Epidermal melanocyte (primary cell): ENCODE data around the gene PDS5B.
"Not testable (repeated sequence)": the region's sequence is repeated elsewhere in the genome, so short reads cannot be mapped to it uniquely, and the experiment has no call there.

Experiments used
- DNase-seq: peaks from one replicate; pipeline ENCODE4 v3.0.0; 2011; ENCODE audit warnings: low spot score; ENCODE audit not compliant: insufficient read length

PDS5B gene, protein sequence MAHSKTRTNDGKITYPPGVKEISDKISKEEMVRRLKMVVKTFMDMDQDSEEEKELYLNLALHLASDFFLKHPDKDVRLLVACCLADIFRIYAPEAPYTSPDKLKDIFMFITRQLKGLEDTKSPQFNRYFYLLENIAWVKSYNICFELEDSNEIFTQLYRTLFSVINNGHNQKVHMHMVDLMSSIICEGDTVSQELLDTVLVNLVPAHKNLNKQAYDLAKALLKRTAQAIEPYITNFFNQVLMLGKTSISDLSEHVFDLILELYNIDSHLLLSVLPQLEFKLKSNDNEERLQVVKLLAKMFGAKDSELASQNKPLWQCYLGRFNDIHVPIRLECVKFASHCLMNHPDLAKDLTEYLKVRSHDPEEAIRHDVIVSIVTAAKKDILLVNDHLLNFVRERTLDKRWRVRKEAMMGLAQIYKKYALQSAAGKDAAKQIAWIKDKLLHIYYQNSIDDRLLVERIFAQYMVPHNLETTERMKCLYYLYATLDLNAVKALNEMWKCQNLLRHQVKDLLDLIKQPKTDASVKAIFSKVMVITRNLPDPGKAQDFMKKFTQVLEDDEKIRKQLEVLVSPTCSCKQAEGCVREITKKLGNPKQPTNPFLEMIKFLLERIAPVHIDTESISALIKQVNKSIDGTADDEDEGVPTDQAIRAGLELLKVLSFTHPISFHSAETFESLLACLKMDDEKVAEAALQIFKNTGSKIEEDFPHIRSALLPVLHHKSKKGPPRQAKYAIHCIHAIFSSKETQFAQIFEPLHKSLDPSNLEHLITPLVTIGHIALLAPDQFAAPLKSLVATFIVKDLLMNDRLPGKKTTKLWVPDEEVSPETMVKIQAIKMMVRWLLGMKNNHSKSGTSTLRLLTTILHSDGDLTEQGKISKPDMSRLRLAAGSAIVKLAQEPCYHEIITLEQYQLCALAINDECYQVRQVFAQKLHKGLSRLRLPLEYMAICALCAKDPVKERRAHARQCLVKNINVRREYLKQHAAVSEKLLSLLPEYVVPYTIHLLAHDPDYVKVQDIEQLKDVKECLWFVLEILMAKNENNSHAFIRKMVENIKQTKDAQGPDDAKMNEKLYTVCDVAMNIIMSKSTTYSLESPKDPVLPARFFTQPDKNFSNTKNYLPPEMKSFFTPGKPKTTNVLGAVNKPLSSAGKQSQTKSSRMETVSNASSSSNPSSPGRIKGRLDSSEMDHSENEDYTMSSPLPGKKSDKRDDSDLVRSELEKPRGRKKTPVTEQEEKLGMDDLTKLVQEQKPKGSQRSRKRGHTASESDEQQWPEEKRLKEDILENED (N-terminal part only)

DNA sequence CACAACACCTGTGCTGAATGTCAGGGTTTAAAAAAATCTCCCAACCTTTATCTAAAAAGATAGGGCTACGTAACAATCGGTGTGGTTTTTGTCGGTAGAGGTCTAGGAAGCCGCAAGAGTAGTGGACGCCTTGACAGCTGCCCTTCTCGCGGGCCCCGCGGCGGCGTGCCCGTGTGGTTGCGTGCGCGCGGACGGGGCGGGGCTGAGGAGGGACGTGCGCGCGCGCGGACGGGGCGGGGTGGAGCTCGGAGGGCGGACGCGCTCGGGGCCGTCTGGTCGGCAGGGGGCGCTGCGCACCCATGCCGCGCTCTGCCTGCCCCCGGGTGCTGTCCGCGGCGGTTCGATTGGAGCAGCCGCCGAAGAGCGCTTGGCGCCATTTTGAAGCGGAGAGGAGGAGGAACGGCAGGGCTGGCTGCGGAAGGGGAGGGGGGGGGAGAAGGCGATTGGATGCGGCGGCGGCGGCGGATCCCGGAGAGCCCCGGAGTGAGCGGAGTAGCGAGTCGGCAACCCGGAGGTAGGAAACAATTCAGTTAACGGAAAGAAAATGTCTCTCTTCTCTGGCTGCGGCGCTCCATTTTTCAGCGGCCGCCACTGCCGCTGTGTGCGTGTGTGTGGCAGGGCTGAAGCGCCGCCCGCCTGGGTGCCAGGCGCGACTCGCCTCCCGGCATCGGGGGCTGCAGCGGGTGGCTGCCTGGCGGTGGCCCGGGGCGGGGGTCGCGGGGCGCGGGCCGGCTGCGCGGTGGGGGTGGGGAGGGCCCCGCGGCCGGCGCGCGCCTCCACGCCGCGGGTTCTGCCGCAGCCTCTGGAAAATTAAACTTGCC, at the start of gene PDS5B:
Gene PDS5B, plus strand, starts transcription at position 373 of the 821 bp plus-strand sequence. CDS start 62,321 bp downstream, outside the sequence.
- DNase-seq: peak; percentile 80

DNA sequence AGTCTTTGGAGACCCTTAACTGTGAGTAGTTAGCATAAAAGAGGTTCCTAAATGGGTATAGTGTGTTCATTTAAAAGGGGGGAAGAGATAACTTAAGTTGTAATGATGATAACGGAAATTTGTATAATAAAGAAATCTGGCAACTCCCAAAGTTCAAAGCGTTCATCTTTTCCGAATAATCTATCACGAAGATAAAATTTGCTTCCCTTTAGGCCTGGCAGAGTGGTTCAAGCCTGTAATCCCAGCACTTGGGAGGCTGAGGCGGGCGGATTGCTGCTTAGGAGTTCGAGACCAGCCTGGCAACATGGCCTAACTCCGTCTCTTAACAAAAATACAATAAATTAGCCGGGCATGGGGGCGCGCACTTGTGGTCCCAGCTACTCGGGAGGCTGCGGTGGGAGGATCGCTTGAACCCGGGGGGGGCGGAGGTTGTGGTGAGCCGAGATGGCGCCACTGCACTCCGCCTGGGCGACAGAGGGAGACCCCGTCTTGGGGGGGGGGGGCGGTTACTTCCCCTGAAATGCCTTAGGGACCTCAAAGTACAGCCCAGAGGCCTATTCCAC, 48.6 kb upstream of the PDS5B start:
- DNase-seq: no peak

DNA sequence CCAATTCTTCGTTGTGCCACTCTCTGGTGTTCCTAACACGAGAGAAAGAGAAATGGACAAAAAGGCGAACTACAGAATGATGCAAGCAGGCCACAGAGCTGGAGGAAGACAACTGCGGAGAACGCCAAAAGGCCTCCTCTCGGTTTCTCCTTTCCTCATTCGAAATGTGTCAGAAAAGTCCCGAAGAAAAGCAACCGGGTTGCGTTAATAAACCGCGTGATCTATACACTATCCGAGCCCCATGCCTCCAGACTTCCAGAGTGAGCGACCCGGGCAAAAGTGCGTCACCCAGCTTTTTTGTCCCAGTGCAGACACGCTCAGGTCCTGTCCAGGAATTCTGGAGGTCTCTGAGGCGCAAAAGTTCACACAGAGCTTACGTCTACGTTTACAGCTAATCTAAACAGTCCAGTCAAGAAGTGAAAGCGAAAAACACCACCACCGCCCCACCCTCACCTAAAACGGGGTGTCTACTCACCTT, 48.1 kb upstream of the PDS5B start:
- no peak for DNase-seq

DNA sequence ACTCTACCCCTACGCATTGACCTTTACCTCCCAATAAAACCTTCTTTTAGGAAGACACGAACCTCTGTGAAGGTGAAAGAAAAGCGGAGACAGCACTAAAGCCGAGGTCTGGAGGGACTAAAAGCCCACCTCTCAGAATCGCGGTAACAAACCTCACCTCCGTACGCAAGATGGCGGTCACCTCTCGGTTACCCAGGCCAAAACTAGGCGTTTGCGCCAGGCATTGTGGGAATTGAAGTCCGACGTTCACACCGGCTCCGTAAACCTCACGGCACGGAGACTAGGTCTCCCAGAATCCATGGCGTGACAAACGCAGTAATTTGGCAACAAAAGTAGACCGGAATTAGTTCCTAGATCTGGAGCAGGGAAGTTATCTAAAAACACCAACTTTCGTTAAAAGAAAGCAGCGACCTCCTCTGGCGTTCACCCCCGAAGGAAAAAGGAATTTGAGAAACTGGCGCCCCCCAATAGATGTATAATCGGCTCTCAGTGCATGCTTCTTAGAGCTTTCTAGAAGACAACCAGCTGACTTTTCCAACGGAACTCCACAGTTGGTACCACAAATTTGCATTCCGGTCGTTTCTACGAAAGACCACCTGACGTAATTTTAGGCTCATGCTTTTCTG, 47.5 kb upstream of the PDS5B start, which contains the start of gene N4BP2L2:
Gene N4BP2L2, minus strand, starts transcription at position 175 of the 626 bp plus-strand sequence. CDS start 1,768 bp downstream, outside the sequence.
- peak; percentile 89 for DNase-seq

DNA sequence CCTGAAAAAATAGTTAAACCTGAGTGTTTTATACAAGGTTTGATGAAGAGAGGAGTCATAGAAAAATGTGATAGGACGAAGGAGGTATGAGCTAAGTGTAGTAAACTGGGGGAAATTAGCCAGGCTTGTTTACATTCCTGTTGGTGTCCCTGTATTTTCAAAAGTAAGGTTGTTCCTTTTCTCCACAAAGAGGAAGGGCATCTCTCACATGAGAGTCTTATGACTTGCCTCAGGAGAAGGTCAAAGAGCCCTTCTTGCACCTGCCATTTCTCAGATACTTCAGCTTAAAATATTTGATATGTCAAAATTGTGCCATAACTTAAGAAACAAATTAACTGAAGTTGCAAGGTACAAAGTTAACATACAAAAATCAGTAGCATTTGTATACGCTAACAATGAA, 44.0 kb upstream of the PDS5B start:
- DNase-seq: no peak

DNA sequence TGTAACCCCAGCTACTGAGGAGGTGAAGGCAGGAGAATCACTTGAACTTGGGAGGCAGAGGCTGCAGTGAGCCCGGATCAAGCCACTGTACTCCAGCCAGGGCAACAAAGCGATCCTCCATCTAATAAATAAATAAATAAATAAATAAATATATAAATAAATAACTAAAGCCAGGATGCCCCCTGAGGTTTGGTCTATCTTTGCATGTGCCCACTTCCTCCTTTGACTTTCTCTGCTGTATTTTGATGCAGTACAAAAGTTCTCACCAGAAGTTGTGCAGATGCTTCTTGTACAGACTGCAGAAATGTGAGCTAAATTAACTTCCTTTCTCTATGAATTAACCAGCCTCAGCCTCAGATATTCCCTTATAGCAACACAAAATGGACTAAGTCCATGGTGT, 41.2 kb upstream of the PDS5B start:
- no peak for DNase-seq

DNA sequence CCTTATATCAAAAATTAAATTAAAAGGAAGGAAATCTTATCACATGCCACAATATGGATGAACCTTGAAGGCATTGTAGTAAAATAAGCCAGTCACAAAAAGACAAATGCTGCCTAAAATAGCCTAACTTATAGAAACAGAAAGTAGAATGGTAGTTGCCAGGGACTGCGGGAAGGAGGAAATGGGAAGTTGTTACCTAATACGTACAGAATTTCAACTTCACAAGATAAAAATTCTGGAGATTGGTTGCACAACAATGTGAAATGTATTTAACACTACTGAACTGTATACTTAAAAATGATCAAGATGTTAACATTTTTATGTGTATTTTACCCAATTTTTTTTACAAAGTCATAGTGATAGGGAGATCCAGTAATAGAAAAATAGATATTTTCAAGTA, 37.4 kb upstream of the PDS5B start:
- DNase-seq: no peak

DNA sequence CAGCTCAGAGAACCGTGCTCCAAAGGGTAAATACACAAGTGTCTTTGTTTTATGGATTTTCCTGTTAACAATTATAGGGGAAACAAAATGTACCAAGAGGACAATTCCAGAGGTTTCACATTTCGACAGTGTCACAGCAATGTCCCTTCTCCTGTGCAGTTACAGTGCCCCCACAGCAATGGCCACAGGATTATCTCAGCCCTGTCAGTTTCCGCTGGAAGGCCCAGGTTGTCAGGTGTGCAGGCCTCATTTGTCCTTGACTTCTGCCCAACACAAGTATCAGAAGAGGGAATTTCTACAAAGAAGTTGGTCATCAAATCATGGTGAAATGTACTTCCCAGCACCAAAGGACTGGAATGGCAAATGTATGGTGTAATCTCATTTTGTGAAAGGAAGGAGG, 36.5 kb upstream of the PDS5B start:
- DNase-seq: no peak

DNA sequence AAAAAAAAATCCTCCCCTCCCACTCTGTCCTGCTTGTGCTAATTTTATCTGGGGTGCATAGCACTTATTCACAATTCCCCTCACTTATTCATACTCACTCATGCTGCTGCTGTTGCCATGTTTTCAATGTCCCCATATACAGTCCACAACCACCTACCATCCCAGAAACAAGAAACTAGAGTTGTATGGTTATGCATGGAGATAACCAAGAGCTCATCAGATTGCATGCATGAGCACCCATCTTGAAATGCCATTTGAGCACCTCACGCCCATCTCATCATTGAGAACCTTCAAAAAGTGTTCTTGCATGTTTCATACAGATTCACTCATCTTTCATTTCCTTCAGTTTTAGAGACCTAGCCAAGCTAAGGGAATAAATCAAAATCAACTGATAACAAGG, 32.5 kb upstream of the PDS5B start:
- DNase-seq: no peak

DNA sequence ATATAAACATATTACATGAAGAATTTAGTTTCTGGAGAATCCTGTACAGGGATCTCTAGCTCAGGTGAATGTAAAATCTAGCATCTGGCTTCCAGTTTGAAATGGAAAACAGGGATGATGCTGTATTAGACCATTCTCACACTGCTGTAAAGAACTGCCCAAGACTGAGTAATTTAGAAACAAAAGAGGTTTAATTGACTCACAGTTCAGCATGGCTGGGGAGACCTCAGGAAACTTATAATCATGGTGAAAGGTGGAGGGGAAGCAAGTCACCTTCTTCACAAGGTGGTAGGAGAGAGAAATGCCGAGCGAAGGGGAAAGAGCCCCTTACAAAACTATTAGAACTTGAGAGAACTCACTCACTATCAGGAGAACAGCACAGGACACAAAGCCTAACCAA, 30.6 kb upstream of the PDS5B start:
- no peak for DNase-seq

DNA sequence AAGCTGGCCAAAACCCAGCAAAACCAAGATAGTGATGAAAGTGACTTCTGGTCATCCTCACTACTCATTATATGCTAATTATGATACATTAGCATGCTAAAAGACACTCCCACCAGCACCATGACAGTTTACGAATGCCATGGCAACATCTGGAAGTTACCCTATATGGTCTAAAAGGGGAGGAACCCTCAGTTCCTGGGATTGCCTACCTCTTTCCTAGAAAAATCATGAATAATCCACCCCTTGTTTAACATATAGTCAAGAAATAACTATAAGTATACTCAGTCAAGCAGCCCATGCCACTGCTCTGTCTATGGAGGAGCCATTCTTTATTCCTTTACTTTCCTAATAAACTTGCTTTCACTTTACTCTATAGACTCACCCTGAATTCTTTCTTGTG, 25.4 kb upstream of the PDS5B start:
- not testable (repeated sequence) for DNase-seq

DNA sequence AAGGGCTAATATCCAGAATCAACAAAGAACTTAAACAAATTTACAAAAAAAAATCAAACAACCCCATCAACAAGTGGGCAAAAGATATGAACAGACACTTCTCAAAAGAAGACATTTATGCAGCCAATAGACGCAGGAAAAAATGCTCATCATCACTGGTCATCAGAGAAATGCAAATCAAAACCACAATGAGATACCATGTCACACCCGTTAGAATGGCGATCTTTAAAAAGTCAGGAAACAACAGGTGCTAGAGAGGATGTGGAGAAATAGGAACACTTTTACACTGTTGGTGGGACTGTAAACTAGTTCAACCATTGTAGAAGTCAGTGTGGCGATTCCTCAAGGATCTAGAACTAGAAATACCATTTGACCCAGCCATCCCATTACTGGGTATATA, 10.6 kb upstream of the PDS5B start:
- not testable (repeated sequence) for DNase-seq

DNA sequence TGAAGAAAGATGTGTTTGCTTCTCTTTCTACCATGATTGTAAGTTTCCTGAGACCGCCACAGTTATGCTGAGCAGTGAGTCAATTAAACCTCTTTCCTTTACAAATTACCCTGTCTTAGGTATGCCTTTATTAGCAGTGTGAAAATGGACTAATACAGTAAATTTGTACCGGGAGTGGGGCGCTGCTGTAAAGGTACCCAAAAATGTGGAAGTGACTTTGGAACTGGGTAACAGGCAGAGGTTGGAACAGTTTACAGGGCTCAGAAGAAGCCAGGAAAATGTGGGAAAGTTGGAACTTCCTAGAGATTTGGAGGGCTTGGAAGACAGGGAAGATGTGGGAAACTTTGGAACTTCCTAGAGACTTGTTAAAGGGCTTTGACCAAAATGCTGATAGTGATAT, 9.2 kb upstream of the PDS5B start:
- DNase-seq: no peak

DNA sequence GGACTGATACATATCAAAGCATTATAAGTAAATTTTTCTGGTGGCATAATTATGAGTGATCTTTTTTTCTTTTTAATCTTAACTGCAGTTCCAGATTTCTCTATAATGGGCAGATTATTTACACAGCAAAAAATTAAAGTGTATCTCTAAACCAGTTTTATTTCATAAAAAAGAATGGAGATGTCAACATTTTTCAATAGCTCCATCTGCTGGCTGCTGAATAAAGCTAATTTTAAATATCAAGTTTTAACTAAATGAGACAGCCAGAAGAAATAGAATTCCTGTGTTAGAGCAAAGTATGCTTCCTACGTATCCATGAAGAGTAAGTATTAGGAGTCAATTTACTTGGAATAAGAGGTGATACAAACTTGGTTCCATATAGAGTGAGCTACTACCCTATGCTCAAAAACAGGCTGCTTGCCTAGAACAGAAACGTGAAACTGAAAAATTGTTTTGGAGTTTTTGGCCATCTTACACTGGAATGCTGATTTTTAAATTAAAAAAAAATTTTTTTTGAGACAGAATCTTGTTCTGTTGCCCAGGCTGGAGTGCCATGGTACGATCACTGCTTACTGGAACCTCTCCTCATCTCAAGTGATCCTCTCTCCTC, 5.0 kb upstream of the PDS5B start:
- DNase-seq: no peak

DNA sequence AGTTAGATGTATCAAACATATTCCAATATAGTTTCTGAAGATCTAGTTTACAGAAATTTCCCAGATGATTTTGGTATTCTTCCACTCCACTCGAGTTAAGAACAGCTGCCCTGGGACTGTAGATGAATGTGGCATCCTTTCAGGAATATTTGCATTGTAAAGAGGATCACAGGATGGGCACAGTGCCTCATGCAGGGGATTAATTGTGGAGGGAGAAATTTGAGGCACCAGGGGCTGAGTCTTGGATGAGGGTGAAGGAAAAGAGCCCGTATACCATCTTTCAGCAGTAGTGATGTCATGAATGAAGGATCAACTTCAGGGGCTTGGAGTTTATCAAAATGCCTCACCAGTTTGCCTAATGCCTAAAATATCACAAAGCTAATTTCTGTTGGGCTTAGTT, 4.0 kb upstream of the PDS5B start:
- DNase-seq: no peak

DNA sequence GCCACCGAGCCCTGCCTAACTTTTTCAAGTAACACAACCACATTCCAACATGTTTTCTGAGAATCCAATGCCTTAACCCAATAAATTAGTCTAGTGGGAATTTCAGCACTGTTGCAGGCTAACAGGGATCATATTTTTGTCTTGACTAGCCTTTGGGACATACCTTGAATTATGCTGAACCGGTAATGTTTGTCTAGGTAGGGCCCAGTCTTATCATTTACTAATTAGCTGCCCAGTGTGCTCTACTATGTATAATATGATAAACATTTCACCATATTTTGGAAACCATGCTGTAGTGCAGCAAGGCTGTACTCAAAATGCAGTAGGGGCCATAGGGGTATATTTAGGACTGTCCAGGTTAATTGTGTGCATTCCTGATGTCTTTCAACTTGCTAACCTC, 3.3 kb upstream of the PDS5B start:
- no peak for DNase-seq

DNA sequence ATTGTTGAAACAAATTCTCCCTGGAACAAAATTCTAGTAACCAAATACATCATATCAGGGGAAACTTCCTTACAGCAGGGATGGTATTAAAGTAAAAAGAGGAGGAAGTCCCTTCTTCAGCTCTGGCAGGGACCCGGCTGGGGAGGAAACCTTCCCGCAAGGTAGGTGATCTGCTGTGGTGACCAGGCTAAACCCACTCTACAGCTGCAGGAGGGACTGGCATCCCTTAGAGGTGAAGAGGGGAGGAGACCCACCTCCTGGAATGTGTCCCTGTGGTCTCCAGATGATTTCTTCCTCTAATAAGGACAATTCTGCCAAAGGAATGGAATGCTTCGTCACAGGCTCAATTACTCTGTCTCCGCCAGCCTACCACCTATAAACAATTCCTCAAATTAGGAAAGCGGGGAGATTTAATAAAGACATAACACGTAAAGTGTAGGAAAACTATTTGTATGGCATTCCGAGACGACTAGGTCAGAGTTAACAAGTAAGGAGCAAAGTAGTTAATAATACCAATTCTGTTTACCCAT, 637 bp upstream of the PDS5B start:
- no peak for DNase-seq

DNA sequence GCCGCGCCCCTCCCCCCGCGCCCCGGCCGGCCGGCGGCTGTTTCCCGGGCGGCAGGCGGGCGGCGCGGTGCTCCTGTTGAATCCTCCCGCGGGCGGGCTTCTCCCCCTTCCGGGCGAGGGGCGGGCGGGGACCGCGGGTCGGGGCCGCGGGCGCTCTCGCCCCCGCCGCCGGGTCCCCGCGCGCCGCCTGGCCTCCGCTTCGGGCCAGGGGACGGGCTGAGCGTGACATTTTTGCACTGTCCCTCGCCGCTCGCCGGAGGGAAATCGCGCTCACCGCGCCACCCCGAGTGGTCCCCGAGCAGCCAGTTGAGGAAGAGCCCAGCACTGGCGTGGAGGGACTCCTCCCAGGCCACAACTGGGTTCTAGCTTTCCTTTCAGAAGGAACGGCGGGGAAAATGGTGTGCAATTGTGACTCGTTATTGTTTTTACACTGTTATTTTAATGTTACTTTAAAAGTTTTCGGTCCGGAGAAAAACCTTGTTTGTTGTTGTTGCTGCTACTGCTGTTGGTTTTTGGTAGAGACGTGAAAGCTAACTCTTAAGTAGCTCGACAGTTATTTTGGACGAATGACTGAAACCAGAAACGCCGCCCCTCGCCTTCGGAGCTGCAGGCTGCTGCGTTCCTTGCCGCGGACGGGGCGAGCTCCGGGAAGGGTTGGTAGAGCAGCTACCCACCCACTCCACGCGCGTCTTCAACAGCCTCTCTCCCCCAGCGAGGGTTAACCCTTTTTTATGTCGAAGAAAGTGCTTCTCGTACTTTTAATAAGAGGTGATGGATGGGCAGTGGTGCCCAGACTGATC, 959 bp downstream of the PDS5B start:
- DNase-seq: no peak
